ENCODE results near the gene FBXO36. TPM values are rescaled to one million over a fixed set of nuclear protein-coding genes. Genes with fewer than 3 reads are reported as not detected.

The FBXO36 gene
- total and polyA plus RNA-seq, 10 of the 15 experiments (the other 5 are each of a cell fraction or from before 2014, with no cell fraction given) = 0.79 to 2.7 (median 1.3) TPM

GRCh38 chr2:229873123-229873581 is 49.2 kb upstream of the FBXO36 start:
- DNase-seq (ENCODE audit: low read depth, low spot score) (peak; percentile 37), ATAC-seq (peak; percentile 87), FAIRE-seq (peak; percentile 27)
- no peak overlapping the region for H2AFZ ChIP-seq (ENCODE audit: control insufficient read depth, low read depth, low read length)
- H3K4me3 ChIP-seq = 0 out of 2 replicates have a peak overlapping the region, but pooled peaks have one; percentile 0
- BruUV-seq (replicated peaks) = TSS peak; percentile 6
- H3K9me3 ChIP-seq (replicated peaks; ENCODE audit: control insufficient read depth, insufficient read depth, low read length) = no peaks in the 10 kb centered on the region
- in situ Hi-C loops (cut with MboI) (no loop called here), intact Hi-C loops (cut with micrococcal nuclease; ENCODE audit: unreplicated experiment) (no loop called here)
- H3K27me3 ChIP-seq (replicated peaks in 1 of 2; ENCODE audit: control insufficient read depth in 2 of 2, insufficient read depth in 2 of 2, low read length in 1 of 2) = no peaks in the 10 kb centered on the region
- H3K4me2 ChIP-seq (ENCODE audit: control insufficient read depth, insufficient read depth) = peak overlapping the region; percentile 52
- H4K20me1 ChIP-seq (ENCODE audit: control insufficient read depth, insufficient read depth) = no peaks in the 10 kb centered on the region
- SMC1A ChIA-PET (ENCODE audit: uncharacterized antibody, unreplicated experiment) = interaction anchor here (0.8 to 1.7 kb wide), 5 partner anchors 13 to 51 kb away, joined by 3 to 8 read pairs (median 6); no protein-coding TSS in a partner anchor
- H3K27ac ChIP-seq (ENCODE audit: control insufficient read depth, insufficient read depth) = peak overlapping the region; percentile 27; the same call in 1 of the 2 replicates
- CTCF ChIA-PET = interaction anchor here (1.1 to 1.6 kb wide), 2 partner anchors 37 to 72 kb away, joined by 5 read pairs; no protein-coding TSS in a partner anchor
- H3K4me1 ChIP-seq (ENCODE audit: control insufficient read depth, insufficient read depth, low read length) = peaks cover 11% of the 10 kb centered on the region; the same call in 1 of the 2 replicates
- H3K79me2 ChIP-seq (ENCODE audit: control insufficient read depth, insufficient read depth, low read length) = peaks cover 52% of the 10 kb centered on the region
- 52% methylated on average over 1 of the region's 1 CpG for WGBS (ENCODE audit: insufficient coverage, insufficient replicate concordance, low lambda C conversion rate, missing lambda C conversion rate)
- no peak overlapping the region for H3K9ac ChIP-seq (ENCODE audit: control insufficient read depth, insufficient read depth, low read length)
- peaks cover 5 to 16% of the 10 kb centered on the region in 2 experiments; a peak in 3 of 4 replicates for H3K36me3 ChIP-seq (ENCODE audit: control insufficient read depth in 2 of 2, insufficient read depth in 2 of 2, low read length in 1 of 2)
- RAD21 ChIA-PET (ENCODE audit: unreplicated experiment) = interaction anchor here (1.0 kb wide), 2 partner anchors 51 to 72 kb away, joined by 3 read pairs; no protein-coding TSS in a partner anchor
- POLR2A ChIA-PET = no interaction called here
- TF ChIP-seq SKIL (IDR thresholded peaks at IDR 0.05; ENCODE audit: low read depth, poor library complexity, severe bottlenecking) (peak; percentile 25), HSF1 (IDR thresholded peaks at IDR 0.05; ENCODE audit: low read depth, low read length) (no peak), JUNB (IDR thresholded peaks at IDR 0.05) (peak; percentile 35; the same call in 1 of the 2 replicates), NFIC (IDR thresholded peaks at IDR 0.05; ENCODE audit: low read depth, low read length) (peak; percentile 25; the same call in 1 of the 2 replicates), ZNF217 (IDR thresholded peaks at IDR 0.05) (peak; percentile 56; the same call in 1 of the 2 replicates), DPF2 (IDR thresholded peaks at IDR 0.05) (peak; percentile 92), BHLHE40 (IDR thresholded peaks at IDR 0.05; ENCODE audit: borderline replicate concordance in 1 of 2, low read depth in 2 of 2, low read length in 1 of 2) (peak; percentile 52 to 62; a peak in 3 of 4 replicates), E4F1 (IDR thresholded peaks at IDR 0.05; ENCODE audit: borderline replicate concordance, partially characterized antibody) (no peak), PKNOX1 (IDR thresholded peaks at IDR 0.05) (peak; percentile 25; the same call in 1 of the 2 replicates), ESRRA (IDR thresholded peaks at IDR 0.05; ENCODE audit: low read length) (no peak), SMARCA5 (IDR thresholded peaks at IDR 0.05) (no peak), MTA2 (IDR thresholded peaks at IDR 0.05; ENCODE audit: low read depth) (peak; percentile 70), NR2C2 (IDR thresholded peaks at IDR 0.05; ENCODE audit: borderline replicate concordance, control insufficient read depth, insufficient read length, low read depth) (no peak), RUNX3 (IDR thresholded peaks at IDR 0.05; ENCODE audit: low read length) (peak; percentile 10; the same call in 1 of the 2 replicates), ATF7 (IDR thresholded peaks at IDR 0.05; ENCODE audit: low read depth) (peak; percentile 72; the same call in 1 of the 2 replicates), ZZZ3 (IDR thresholded peaks at IDR 0.05; ENCODE audit: control insufficient read depth, insufficient read length, low read depth) (no peak), CBX5 (IDR thresholded peaks at IDR 0.05; ENCODE audit: low read depth) (no peak)

Measured in GM12878 (cell line).